SU-DHL-6 (cell line): ENCODE measurements around the gene SLC39A11.

Experiments
- CTCF ChIP-seq: fragments of 200-600 bp; sonication (generic); IDR thresholded peaks from one replicate; pipeline ENCODE4 v1.5.1; 2017; ENCODE audit warnings: antibody characterized with exemption, mild to moderate bottlenecking, low read length, moderate library complexity; ENCODE audit not compliant: insufficient read depth, poor library complexity, severe bottlenecking
- EZH2phosphoT487 ChIP-seq: fragments of 200-600 bp; sonication (generic), shearing (Covaris generic); conservative IDR thresholded peaks from 2 replicates; pipeline ENCODE4 v1.6.1; 2018; ENCODE audit warnings: mild to moderate bottlenecking, antibody characterized with exemption, low read length, moderate library complexity, mixed read lengths

- TF ChIP-seq CTCF (no peak), EZH2phosphoT487 (no peak)
Observed at GRCh38 chr17:72702136-72702735, 390.3 kb downstream of the SLC39A11 start.
